Measurements from ENCODE around the gene SDK1.

DNA sequence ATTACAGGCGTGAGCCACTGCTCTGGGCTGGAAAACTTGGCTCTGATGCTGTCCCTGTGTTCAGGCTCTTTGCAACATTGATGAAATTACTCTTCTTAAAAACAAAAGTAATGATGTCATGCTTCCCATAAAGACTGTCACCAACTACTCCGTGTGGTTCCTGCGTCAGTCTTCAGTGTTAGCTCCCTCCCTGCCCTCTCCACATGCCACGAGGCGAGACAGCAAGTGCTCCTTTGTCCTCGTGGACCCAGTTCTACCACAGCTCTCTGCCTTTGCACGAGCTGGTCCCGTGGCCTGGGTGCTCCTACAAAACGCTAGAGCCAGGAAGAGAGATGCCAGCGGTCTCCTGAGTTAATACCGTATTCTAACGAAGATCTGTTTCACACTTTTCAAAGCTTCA lies 194.5 kb downstream of the SDK1 start:
- no peak for TF ChIP-seq ZBTB21 (CRISPR knock-in tag; IDR thresholded peaks at IDR 0.05; ENCODE audit: borderline replicate concordance)
- TF ChIP-seq, protein P1, sequence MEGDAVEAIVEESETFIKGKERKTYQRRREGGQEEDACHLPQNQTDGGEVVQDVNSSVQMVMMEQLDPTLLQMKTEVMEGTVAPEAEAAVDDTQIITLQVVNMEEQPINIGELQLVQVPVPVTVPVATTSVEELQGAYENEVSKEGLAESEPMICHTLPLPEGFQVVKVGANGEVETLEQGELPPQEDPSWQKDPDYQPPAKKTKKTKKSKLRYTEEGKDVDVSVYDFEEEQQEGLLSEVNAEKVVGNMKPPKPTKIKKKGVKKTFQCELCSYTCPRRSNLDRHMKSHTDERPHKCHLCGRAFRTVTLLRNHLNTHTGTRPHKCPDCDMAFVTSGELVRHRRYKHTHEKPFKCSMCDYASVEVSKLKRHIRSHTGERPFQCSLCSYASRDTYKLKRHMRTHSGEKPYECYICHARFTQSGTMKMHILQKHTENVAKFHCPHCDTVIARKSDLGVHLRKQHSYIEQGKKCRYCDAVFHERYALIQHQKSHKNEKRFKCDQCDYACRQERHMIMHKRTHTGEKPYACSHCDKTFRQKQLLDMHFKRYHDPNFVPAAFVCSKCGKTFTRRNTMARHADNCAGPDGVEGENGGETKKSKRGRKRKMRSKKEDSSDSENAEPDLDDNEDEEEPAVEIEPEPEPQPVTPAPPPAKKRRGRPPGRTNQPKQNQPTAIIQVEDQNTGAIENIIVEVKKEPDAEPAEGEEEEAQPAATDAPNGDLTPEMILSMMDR (IDR thresholded peaks at IDR 0.05), result no peak
- no peak for TF ChIP-seq IRF1 (CRISPR knock-in tag; IDR thresholded peaks at IDR 0.05)

Data from WTC11 (cell line).